ENCODE data around the gene HLA-B.
"Not testable (repeated sequence)": the region's sequence is repeated elsewhere in the genome, so short reads cannot be mapped to it uniquely, and the experiment has no call there.

HLA-B gene

GRCh38 chr6:31356946-31357466 is at the start of gene HLA-B:
Gene HLA-B (minus strand): TSS chr6:31357179. CDS start chr6:31357158, 21 bp downstream.
- no peak for DNase-seq

- no peak for DNase-seq
Observed at GRCh38 chr6:31405996-31406395, 49.0 kb upstream of the HLA-B start.

- DNase-seq = not testable (repeated sequence)
Observed at GRCh38 chr6:31404061-31404364, 47.0 kb upstream of the HLA-B start.

GRCh38 chr6:31403283-31404060 is 46.5 kb upstream of the HLA-B start, which contains the start of gene MICA:
Gene MICA (plus strand): TSS chr6:31403595. CDS start chr6:31403633, 38 bp downstream.
- no peak for DNase-seq

GRCh38 chr6:31402324-31403282 is 45.6 kb upstream of the HLA-B start:
- no peak for DNase-seq

GRCh38 chr6:31401403-31401802 is 44.4 kb upstream of the HLA-B start:
- no peak for DNase-seq

GRCh38 chr6:31400467-31401289 is 43.7 kb upstream of the HLA-B start:
- DNase-seq = no peak

GRCh38 chr6:31399589-31400466 is 42.8 kb upstream of the HLA-B start:
- no peak for DNase-seq

- DNase-seq = no peak
Observed at GRCh38 chr6:31397901-31398525, 41.0 kb upstream of the HLA-B start.

- DNase-seq = not testable (repeated sequence)
Observed at GRCh38 chr6:31397153-31397499, 40.1 kb upstream of the HLA-B start.

- no peak for DNase-seq
Observed at GRCh38 chr6:31396422-31397152, 39.6 kb upstream of the HLA-B start.

GRCh38 chr6:31395832-31396231 is 38.9 kb upstream of the HLA-B start:
- no peak for DNase-seq

- no peak for DNase-seq
Observed at GRCh38 chr6:31394381-31394780, 37.4 kb upstream of the HLA-B start.

- no peak for DNase-seq
Observed at GRCh38 chr6:31393932-31394331, 37.0 kb upstream of the HLA-B start.

GRCh38 chr6:31389802-31390132 is 32.8 kb upstream of the HLA-B start:
- DNase-seq = not testable (repeated sequence)

GRCh38 chr6:31388916-31389801 is 32.2 kb upstream of the HLA-B start:
- DNase-seq = not testable (repeated sequence)

- no peak for DNase-seq
Observed at GRCh38 chr6:31386977-31387376, 30.0 kb upstream of the HLA-B start.

- no peak for DNase-seq
Observed at GRCh38 chr6:31386099-31386498, 29.1 kb upstream of the HLA-B start.

GRCh38 chr6:31385041-31385440 is 28.1 kb upstream of the HLA-B start:
- DNase-seq = no peak

GRCh38 chr6:31383149-31383548 is 26.2 kb upstream of the HLA-B start:
- DNase-seq = no peak
